ENCODE results near the gene PHF19. TPM values are rescaled to one million over a fixed set of nuclear protein-coding genes. Genes with fewer than 3 reads are reported as not detected.
A peak's percentile ranks its signal among the peaks of the same experiment; 100 is the strongest.

PHF19 gene
- total RNA-seq, 1 donor from 2014 or later = 86.2 TPM

GRCh38 chr9:120875954-120876841 lies 790 bp downstream of the PHF19 start:
- TF ChIP-seq CTCF (conservative IDR thresholded peaks at IDR 0.05; ENCODE audit: low read depth, low read length) = peak; percentile 30
- DNase-seq (ENCODE audit: low read depth) = no peak
- peak overlapping the region; percentile 76 for H3K4me3 ChIP-seq (ENCODE audit: low read depth, low read length)

GRCh38 chr9:120875643-120875953 lies 1.4 kb downstream of the PHF19 start:
- no peak for DNase-seq (ENCODE audit: low read depth)
- no peak for TF ChIP-seq CTCF (conservative IDR thresholded peaks at IDR 0.05; ENCODE audit: low read depth, low read length)
- H3K4me3 ChIP-seq (ENCODE audit: low read depth, low read length) = peak overlapping the region; percentile 76

- no peak for DNase-seq (ENCODE audit: low read depth)
- TF ChIP-seq CTCF (conservative IDR thresholded peaks at IDR 0.05; ENCODE audit: low read depth, low read length) = no peak
- peak overlapping the region; percentile 76 for H3K4me3 ChIP-seq (ENCODE audit: low read depth, low read length)
These were observed 1.8 kb downstream of the PHF19 start for GRCh38 chr9:120875195-120875565.

- H3K4me3 ChIP-seq (ENCODE audit: low read depth, low read length) = no peak overlapping the region
- DNase-seq (ENCODE audit: low read depth) = no peak
- no peak for TF ChIP-seq CTCF (conservative IDR thresholded peaks at IDR 0.05; ENCODE audit: low read depth, low read length)
These were observed 2.5 kb downstream of the PHF19 start for GRCh38 chr9:120874226-120875194.

- DNase-seq (ENCODE audit: low read depth) = no peak
- H3K4me3 ChIP-seq (ENCODE audit: low read depth, low read length) = no peak overlapping the region
- no peak for TF ChIP-seq CTCF (conservative IDR thresholded peaks at IDR 0.05; ENCODE audit: low read depth, low read length)
These were observed 3.5 kb downstream of the PHF19 start for GRCh38 chr9:120873512-120873911.

- no peak overlapping the region for H3K4me3 ChIP-seq (ENCODE audit: low read depth, low read length)
- DNase-seq (ENCODE audit: low read depth) = no peak
- TF ChIP-seq CTCF (conservative IDR thresholded peaks at IDR 0.05; ENCODE audit: low read depth, low read length) = no peak
These were observed 4.0 kb downstream of the PHF19 start for GRCh38 chr9:120872791-120873502.

Measured in epithelial cell of proximal tubule (primary cell).